ENCODE measurements around the gene RHO. TPM values are rescaled to one million over a fixed set of nuclear protein-coding genes. Genes with fewer than 3 reads are reported as not detected.

The RHO gene
- total RNA-seq, 1 experiment from 2014 or later, result not detected

DNA sequence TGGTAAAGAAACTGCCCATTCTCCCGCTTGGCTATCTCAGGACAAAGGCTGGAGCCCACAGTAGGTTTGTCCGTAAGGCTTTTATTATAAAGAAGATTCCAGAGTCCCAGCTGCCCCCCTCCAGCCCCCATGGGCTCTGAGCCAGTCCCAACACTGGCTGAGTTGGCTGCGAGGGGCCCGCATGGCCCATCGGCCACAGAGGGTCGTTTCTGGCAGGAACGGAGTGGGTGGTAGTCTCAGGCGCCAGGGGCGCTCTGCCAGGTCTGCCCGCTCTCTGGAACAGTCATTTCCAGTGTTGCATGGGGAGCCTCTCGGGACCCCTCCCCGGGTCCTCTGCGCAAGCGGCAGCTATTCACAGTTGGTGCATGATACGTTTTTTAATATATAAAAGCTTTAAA lies 26.7 kb downstream of the RHO start:
- no peak overlapping the region for H2BK120ac ChIP-seq (ENCODE audit: low read depth, low read length, poor library complexity, severe bottlenecking)
- Mint-ChIP-seq H3K4me1 (peaks cover 23 to 59% of the 10 kb centered on the region in 2 experiments), H3K27ac (no peak overlapping the region), H3K9me3 (no peaks in the 10 kb centered on the region), H3K4me3 (no peak overlapping the region), H3K36me3 (ENCODE audit: insufficient read depth in 1 of 3, low read depth in 3 of 3) (peaks cover 0 to 22% (median 3%) of the 10 kb centered on the region in 3 experiments; a peak in 2 of 7 replicates), H3K27me3 (ENCODE audit: low read depth) (no peaks in the 10 kb centered on the region; the same call in 1 of the 2 replicates)
- no peak for DNase-seq
- no peaks in the 10 kb centered on the region for H3K79me2 ChIP-seq (ENCODE audit: insufficient read depth, low read length)
- no peaks in the 10 kb centered on the region for H3K23me2 ChIP-seq (ENCODE audit: insufficient read length, low read depth, low read length, poor library complexity, severe bottlenecking)
- no peak overlapping the region for H3T11ph ChIP-seq (ENCODE audit: low read length)
- no peak overlapping the region for H3K4me2 ChIP-seq (ENCODE audit: insufficient read depth, insufficient read length, low read length)
- H3K14ac ChIP-seq (ENCODE audit: insufficient read depth, low read length), result no peak overlapping the region
- H2BK12ac ChIP-seq (ENCODE audit: insufficient read length, low read depth, low read length), result no peak overlapping the region
- no peak overlapping the region for H2BK5ac ChIP-seq (ENCODE audit: insufficient read length, low read length)
- no peaks in the 10 kb centered on the region; the same call in 1 of the 2 replicates for H3K4me1 ChIP-seq (ENCODE audit: insufficient read depth, low read length)
- no peak overlapping the region for H2BK15ac ChIP-seq (ENCODE audit: low read depth, low read length)
- no peak overlapping the region for H3K56ac ChIP-seq (ENCODE audit: insufficient read length, low read depth, low read length)
- H3K79me1 ChIP-seq (ENCODE audit: insufficient read depth, low read depth, low read length, poor library complexity, severe bottlenecking), result no peaks in the 10 kb centered on the region
- no peak overlapping the region for H3K9ac ChIP-seq (ENCODE audit: extremely low read depth, insufficient read length, low read length)
- TF ChIP-seq, protein P1, sequence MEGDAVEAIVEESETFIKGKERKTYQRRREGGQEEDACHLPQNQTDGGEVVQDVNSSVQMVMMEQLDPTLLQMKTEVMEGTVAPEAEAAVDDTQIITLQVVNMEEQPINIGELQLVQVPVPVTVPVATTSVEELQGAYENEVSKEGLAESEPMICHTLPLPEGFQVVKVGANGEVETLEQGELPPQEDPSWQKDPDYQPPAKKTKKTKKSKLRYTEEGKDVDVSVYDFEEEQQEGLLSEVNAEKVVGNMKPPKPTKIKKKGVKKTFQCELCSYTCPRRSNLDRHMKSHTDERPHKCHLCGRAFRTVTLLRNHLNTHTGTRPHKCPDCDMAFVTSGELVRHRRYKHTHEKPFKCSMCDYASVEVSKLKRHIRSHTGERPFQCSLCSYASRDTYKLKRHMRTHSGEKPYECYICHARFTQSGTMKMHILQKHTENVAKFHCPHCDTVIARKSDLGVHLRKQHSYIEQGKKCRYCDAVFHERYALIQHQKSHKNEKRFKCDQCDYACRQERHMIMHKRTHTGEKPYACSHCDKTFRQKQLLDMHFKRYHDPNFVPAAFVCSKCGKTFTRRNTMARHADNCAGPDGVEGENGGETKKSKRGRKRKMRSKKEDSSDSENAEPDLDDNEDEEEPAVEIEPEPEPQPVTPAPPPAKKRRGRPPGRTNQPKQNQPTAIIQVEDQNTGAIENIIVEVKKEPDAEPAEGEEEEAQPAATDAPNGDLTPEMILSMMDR (conservative IDR thresholded peaks at IDR 0.05), result no peak
- no peak overlapping the region for H2AFZ ChIP-seq (ENCODE audit: low read length)
- H2BK20ac ChIP-seq (ENCODE audit: low read depth, low read length, poor library complexity, severe bottlenecking), result no peak overlapping the region
- H4K20me1 ChIP-seq (ENCODE audit: control insufficient read depth, insufficient read depth, insufficient read length), result no peaks in the 10 kb centered on the region
- no peak overlapping the region for H3K27ac ChIP-seq (ENCODE audit: insufficient read length, low read depth, low read length)
- WGBS (ENCODE audit: extremely low coverage, insufficient read length, low lambda C conversion rate), result no CpG with 5 or more reads among the region's 15 CpGs
- no peak overlapping the region for H2AK5ac ChIP-seq (ENCODE audit: insufficient read length, low read length)
- H3K18ac ChIP-seq (ENCODE audit: insufficient read length, low read depth, low read length), result no peak overlapping the region
- H4K8ac ChIP-seq (replicated peaks; ENCODE audit: insufficient read length, low read depth, low read length), result no peak overlapping the region
- no peak overlapping the region for H4K91ac ChIP-seq (ENCODE audit: insufficient read length, low read depth, low read length)
- no peaks in the 10 kb centered on the region for H3K9me3 ChIP-seq (ENCODE audit: control insufficient read depth, low read depth, low read length)
- no peak overlapping the region for H3K23ac ChIP-seq (ENCODE audit: insufficient read length, low read depth, low read length)
- H3K27me3 ChIP-seq (ENCODE audit: insufficient read depth, low read length), result no peaks in the 10 kb centered on the region
- no peak overlapping the region for H3K4ac ChIP-seq (ENCODE audit: low read depth, low read length)
- no peak overlapping the region for H4K5ac ChIP-seq (ENCODE audit: insufficient read length, low read depth, low read length)
